Neural cell (in vitro differentiated cells): ENCODE data around the gene SVOPL. TPM values are rescaled to one million over a fixed set of nuclear protein-coding genes. Genes with fewer than 3 reads are reported as not detected.
"Not testable (repeated sequence)": the region's sequence is repeated elsewhere in the genome, so short reads cannot be mapped to it uniquely, and the experiment has no call there.

ENCODE experiments used
- H2AFZ ChIP-seq: fragments of 200-600, 300-800 bp; sonication (generic), shearing (Covaris generic); 2 replicates; pipeline ENCODE4 v1.6.0; 2014; ENCODE audit warnings: low read depth, mild to moderate bottlenecking, antibody characterized with exemption, low read length, moderate library complexity
- H3F3A ChIP-seq: fragments of 200-600 bp; shearing (Covaris generic); 2 replicates; pipeline ENCODE4 v1.6.1; 2016; ENCODE audit warnings: mild to moderate bottlenecking, moderate library complexity, mixed read lengths, antibody characterized with exemption, low read length; ENCODE audit not compliant: insufficient read depth, poor library complexity, severe bottlenecking
- H3K27ac ChIP-seq: fragments of 200-600, 300-800 bp; sonication (generic), shearing (Covaris generic); 2 replicates; pipeline ENCODE4 v1.5.1; 2014; ENCODE audit warnings: mild to moderate bottlenecking, low read length, moderate library complexity
- H3K27me3 ChIP-seq: fragments of 300-800, 200-600 bp; sonication (generic), shearing (Covaris generic); 2 replicates; pipeline ENCODE4 v1.6.0; 2014; ENCODE audit warnings: mild to moderate bottlenecking, low read depth, low read length, moderate library complexity; ENCODE audit not compliant: insufficient read depth
- H3K36me3 ChIP-seq: fragments of 300-800, 200-600 bp; sonication (generic), shearing (Covaris generic); 2 replicates; pipeline ENCODE4 v1.5.1; 2014; ENCODE audit warnings: mild to moderate bottlenecking, antibody characterized with exemption, low read length, moderate library complexity; ENCODE audit not compliant: insufficient read depth
- H3K4me2 ChIP-seq: fragments of 300-800, 200-600 bp; sonication (generic), shearing (Covaris generic); 2 replicates; pipeline ENCODE4 v1.6.0; 2014; ENCODE audit warnings: mild to moderate bottlenecking, low read length
- H3K4me3 ChIP-seq: fragments of 300-800, 200-600 bp; sonication (generic), shearing (Covaris generic); 2 replicates; pipeline ENCODE4 v1.5.1; 2014; ENCODE audit warnings: mild to moderate bottlenecking, low read length, moderate library complexity
- H3K79me2 ChIP-seq: fragments of 200-600 bp; shearing (Covaris generic); replicated peaks from 2 replicates; pipeline ENCODE4 v1.6.0; 2014; ENCODE audit warnings: mild to moderate bottlenecking, low read length, moderate library complexity; ENCODE audit not compliant: insufficient read depth
- H3K9ac ChIP-seq: fragments of 300-800, 200-600 bp; sonication (generic), shearing (Covaris generic); 2 replicates; pipeline ENCODE4 v1.6.1; 2016; ENCODE audit warnings: mild to moderate bottlenecking, low read length, mixed read lengths
- H3K9me2 ChIP-seq: fragments of 200-600 bp; shearing (Covaris generic); 2 replicates; pipeline ENCODE4 v1.6.1; 2016; ENCODE audit warnings: mild to moderate bottlenecking, low read length, mixed read lengths; ENCODE audit not compliant: insufficient read depth
- H3K9me3 ChIP-seq: fragments of 200-600, 300-800 bp; sonication (generic), shearing (Covaris generic); 2 replicates; pipeline ENCODE4 v1.6.1; 2016; ENCODE audit warnings: mild to moderate bottlenecking, mixed run types, low read length, moderate library complexity, mixed read lengths
- H4K20me1 ChIP-seq: fragments of 200-600 bp; shearing (Covaris generic); 2 replicates; pipeline ENCODE4 v1.6.1; 2016; ENCODE audit warnings: mild to moderate bottlenecking, mixed run types; ENCODE audit not compliant: insufficient read depth
- EP300 ChIP-seq: fragments of 450-650 bp; conservative IDR thresholded peaks from 2 replicates; pipeline ENCODE4 v1.6.1; 2014; ENCODE audit warnings: antibody characterized with exemption, mild to moderate bottlenecking, moderate library complexity; ENCODE audit not compliant: poor library complexity, severe bottlenecking
- EZH2 ChIP-seq: fragments of 200-600, 300-800 bp; shearing (Covaris generic), sonication (generic); IDR thresholded peaks from 2 replicates; pipeline ENCODE4 v1.6.1; 2014; ENCODE audit warnings: antibody characterized with exemption, low read length, borderline replicate concordance, mild to moderate bottlenecking; ENCODE audit not compliant: insufficient read depth, poor library complexity, severe bottlenecking
- MXI1 ChIP-seq: fragments of 450-650 bp; conservative IDR thresholded peaks from 2 replicates; pipeline ENCODE4 v1.6.1; 2014; ENCODE audit warnings: antibody characterized with exemption, mild to moderate bottlenecking; ENCODE audit not compliant: poor library complexity, severe bottlenecking
- POLR2AphosphoS5 ChIP-seq: IDR thresholded peaks from 2 replicates; pipeline ENCODE4 v1.6.1; 2012
- RAD21 ChIP-seq: fragments of 450-650 bp; conservative IDR thresholded peaks from 2 replicates; pipeline ENCODE4 v1.6.1; 2014; ENCODE audit warnings: antibody characterized with exemption, mild to moderate bottlenecking, moderate library complexity
- SMC3 ChIP-seq: fragments of 450-650 bp; conservative IDR thresholded peaks from 2 replicates; pipeline ENCODE4 v1.6.1; 2014; ENCODE audit warnings: antibody characterized with exemption, mild to moderate bottlenecking, moderate library complexity; ENCODE audit not compliant: poor library complexity
- TAF1 ChIP-seq: IDR thresholded peaks from 2 replicates; pipeline ENCODE4 v1.6.1; 2012; ENCODE audit warnings: low read depth
- polyA plus RNA-seq: library from polyadenylated mRNA; depleted of rRNA; stranded (reverse); fragments of >200 nt; gene quantifications from 2 replicates; pipeline ENCODE4 v1.2.3, GENCODE V29; 2014
- TF ChIP-seq, protein P1 (sequence below): IDR thresholded peaks from 2 replicates; pipeline ENCODE4 v1.6.1; 2012; ENCODE audit warnings: borderline replicate concordance
- TF ChIP-seq, protein P2 (sequence below): fragments of 450-650 bp; IDR thresholded peaks from 2 replicates; pipeline ENCODE4 v1.5.1; 2014; ENCODE audit warnings: antibody characterized with exemption, mild to moderate bottlenecking, moderate library complexity; ENCODE audit not compliant: poor library complexity, severe bottlenecking

SVOPL gene
- polyA plus RNA-seq, 1 donor from 2014 or later = 0.93 TPM

DNA sequence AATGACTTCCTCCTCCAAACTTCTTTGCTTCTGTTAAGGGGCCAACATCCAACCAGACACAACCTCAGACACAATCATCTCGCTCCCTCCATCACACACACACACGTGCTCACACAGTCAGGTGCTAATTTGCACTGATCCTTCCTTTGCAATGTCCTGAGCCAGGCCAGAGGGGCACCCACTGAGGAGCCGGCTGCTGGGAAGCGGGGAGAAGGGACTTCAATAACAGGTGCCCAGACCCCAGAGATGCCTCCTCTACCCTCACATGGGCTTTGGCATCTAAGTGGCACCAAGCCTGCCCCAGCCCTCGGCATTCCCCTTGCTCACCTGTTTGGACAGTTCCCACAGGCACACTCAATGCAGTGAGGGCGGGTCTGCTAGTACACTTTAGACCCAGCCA, 34.2 kb upstream of the SVOPL start:
- Histone ChIP-seq H3K36me3 (no peaks in the 10 kb centered on the region), H3K4me3 (no peak overlapping the region), H3K4me2 (no peak overlapping the region), H3K27ac (no peak overlapping the region), H2AFZ (no peak overlapping the region), H4K20me1 (no peaks in the 10 kb centered on the region), H3K9me3 (no peaks in the 10 kb centered on the region), H3K9ac (no peak overlapping the region), H3F3A (no peaks in the 10 kb centered on the region), H3K27me3 (no peaks in the 10 kb centered on the region), H3K9me2 (no peaks in the 10 kb centered on the region), H3K79me2 (no peaks in the 10 kb centered on the region)
- TF ChIP-seq EZH2 (no peak), POLR2AphosphoS5 (no peak), MXI1 (no peak), TAF1 (no peak)
- TF ChIP-seq, protein P1, sequence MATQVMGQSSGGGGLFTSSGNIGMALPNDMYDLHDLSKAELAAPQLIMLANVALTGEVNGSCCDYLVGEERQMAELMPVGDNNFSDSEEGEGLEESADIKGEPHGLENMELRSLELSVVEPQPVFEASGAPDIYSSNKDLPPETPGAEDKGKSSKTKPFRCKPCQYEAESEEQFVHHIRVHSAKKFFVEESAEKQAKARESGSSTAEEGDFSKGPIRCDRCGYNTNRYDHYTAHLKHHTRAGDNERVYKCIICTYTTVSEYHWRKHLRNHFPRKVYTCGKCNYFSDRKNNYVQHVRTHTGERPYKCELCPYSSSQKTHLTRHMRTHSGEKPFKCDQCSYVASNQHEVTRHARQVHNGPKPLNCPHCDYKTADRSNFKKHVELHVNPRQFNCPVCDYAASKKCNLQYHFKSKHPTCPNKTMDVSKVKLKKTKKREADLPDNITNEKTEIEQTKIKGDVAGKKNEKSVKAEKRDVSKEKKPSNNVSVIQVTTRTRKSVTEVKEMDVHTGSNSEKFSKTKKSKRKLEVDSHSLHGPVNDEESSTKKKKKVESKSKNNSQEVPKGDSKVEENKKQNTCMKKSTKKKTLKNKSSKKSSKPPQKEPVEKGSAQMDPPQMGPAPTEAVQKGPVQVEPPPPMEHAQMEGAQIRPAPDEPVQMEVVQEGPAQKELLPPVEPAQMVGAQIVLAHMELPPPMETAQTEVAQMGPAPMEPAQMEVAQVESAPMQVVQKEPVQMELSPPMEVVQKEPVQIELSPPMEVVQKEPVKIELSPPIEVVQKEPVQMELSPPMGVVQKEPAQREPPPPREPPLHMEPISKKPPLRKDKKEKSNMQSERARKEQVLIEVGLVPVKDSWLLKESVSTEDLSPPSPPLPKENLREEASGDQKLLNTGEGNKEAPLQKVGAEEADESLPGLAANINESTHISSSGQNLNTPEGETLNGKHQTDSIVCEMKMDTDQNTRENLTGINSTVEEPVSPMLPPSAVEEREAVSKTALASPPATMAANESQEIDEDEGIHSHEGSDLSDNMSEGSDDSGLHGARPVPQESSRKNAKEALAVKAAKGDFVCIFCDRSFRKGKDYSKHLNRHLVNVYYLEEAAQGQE = no peak

DNA sequence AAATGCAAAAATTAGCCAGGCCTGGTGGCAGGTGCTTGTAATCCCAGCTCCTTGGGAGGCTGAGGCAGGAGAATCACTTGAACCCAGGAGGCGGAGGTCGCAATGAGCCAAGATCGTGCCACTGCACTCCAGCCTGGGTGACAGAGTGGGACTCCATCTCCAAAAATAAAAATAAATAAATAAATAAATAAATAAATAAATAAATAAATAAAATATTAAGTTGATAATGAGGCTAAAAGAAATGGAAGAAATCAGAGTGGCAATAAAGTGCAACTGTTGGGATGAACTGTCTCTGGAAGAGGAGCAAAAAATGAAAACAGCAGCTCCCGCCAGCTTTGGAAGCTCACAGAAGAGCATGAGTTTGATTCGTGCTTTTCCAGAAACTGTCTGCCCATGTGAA, 30.6 kb upstream of the SVOPL start:
- not testable (repeated sequence) for H3K79me2 ChIP-seq, H3K9me3 ChIP-seq, H4K20me1 ChIP-seq, H3F3A ChIP-seq, H2AFZ ChIP-seq, H3K9ac ChIP-seq, H3K9me2 ChIP-seq, H3K27me3 ChIP-seq, H3K36me3 ChIP-seq, H3K27ac ChIP-seq, H3K4me3 ChIP-seq, H3K4me2 ChIP-seq

DNA sequence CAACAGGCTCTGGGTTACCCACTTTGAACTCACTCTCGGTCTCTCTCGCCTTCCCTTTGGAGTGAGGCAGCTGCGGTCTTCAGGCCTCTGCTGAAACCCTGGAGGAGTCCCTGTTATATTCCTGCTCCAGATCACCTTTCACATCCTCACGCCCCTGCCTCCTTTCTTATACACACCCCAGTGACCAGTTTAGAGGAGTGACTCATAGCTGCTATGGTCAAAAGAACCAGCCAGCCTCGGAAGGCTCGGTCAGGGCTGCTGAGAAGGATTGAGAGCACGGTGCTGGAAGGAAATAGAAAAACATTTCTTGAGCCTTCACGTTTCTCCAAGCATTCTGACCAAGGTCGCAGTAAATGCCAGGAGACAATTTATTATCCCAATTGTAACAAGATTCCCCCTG, 28.3 kb upstream of the SVOPL start:
- Histone ChIP-seq H3K4me3 (no peak overlapping the region), H3K9me3 (no peaks in the 10 kb centered on the region)

More for the DNA sequence above, 28.3 kb upstream of the SVOPL start:
- Histone ChIP-seq H3F3A (no peaks in the 10 kb centered on the region), H3K4me2 (no peak overlapping the region), H3K36me3 (no peaks in the 10 kb centered on the region), H3K27ac (no peak overlapping the region), H4K20me1 (no peaks in the 10 kb centered on the region), H3K9ac (no peak overlapping the region), H3K79me2 (no peaks in the 10 kb centered on the region), H2AFZ (no peak overlapping the region), H3K27me3 (no peaks in the 10 kb centered on the region), H3K9me2 (no peaks in the 10 kb centered on the region)
- TF ChIP-seq RAD21 (no peak), MXI1 (no peak), POLR2AphosphoS5 (no peak), EZH2 (no peak), TAF1 (no peak), SMC3 (no peak), EP300 (no peak)
- TF ChIP-seq, protein P2, sequence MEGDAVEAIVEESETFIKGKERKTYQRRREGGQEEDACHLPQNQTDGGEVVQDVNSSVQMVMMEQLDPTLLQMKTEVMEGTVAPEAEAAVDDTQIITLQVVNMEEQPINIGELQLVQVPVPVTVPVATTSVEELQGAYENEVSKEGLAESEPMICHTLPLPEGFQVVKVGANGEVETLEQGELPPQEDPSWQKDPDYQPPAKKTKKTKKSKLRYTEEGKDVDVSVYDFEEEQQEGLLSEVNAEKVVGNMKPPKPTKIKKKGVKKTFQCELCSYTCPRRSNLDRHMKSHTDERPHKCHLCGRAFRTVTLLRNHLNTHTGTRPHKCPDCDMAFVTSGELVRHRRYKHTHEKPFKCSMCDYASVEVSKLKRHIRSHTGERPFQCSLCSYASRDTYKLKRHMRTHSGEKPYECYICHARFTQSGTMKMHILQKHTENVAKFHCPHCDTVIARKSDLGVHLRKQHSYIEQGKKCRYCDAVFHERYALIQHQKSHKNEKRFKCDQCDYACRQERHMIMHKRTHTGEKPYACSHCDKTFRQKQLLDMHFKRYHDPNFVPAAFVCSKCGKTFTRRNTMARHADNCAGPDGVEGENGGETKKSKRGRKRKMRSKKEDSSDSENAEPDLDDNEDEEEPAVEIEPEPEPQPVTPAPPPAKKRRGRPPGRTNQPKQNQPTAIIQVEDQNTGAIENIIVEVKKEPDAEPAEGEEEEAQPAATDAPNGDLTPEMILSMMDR = no peak
- TF ChIP-seq, protein P1 = no peak
